C4-2B (cell line): ENCODE results near the gene ANKRD11.

ENCODE experiments used
- H3K27ac ChIP-seq: fragments of 450-650 bp; 2 replicates; pipeline ENCODE4 v1.5.1; 2017
- CTCF ChIP-seq: fragments of 450-650 bp; conservative IDR thresholded peaks from 2 replicates; pipeline ENCODE4 v1.5.1; 2017; ENCODE audit warnings: mild to moderate bottlenecking
- ZFX ChIP-seq: fragments of 450-650 bp; IDR thresholded peaks from 2 replicates; pipeline ENCODE4 v1.6.1; 2017

The ANKRD11 gene

GRCh38 chr16:89410794-89411309 lies 79.5 kb downstream of the ANKRD11 start:
- peak overlapping the region; percentile 68 for H3K27ac ChIP-seq
- TF ChIP-seq CTCF (no peak), ZFX (no peak)

GRCh38 chr16:89410322-89410721 lies 80.0 kb downstream of the ANKRD11 start:
- TF ChIP-seq CTCF (no peak), ZFX (no peak)
- peak overlapping the region; percentile 68 for H3K27ac ChIP-seq

- TF ChIP-seq CTCF: no peak
- TF ChIP-seq ZFX: no peak
- peak overlapping the region; percentile 29 for H3K27ac ChIP-seq
Measured at GRCh38 chr16:89409161-89409711, 81.1 kb downstream of the ANKRD11 start.

- peak overlapping the region; percentile 29 for H3K27ac ChIP-seq
- TF ChIP-seq CTCF: no peak
- TF ChIP-seq ZFX: no peak
Measured at GRCh38 chr16:89408315-89408714, 82.0 kb downstream of the ANKRD11 start.

GRCh38 chr16:89407925-89408300 lies 82.4 kb downstream of the ANKRD11 start:
- TF ChIP-seq ZFX (no peak), CTCF (no peak)
- peak overlapping the region; percentile 29 for H3K27ac ChIP-seq

GRCh38 chr16:89407282-89407924 lies 83.0 kb downstream of the ANKRD11 start:
- peak overlapping the region; percentile 29; the same call in 1 of the 2 replicates for H3K27ac ChIP-seq
- TF ChIP-seq CTCF (no peak), ZFX (no peak)

- H3K27ac ChIP-seq: no peak overlapping the region
- TF ChIP-seq CTCF: no peak
- TF ChIP-seq ZFX: no peak
Measured at GRCh38 chr16:89406277-89406888, 84.0 kb downstream of the ANKRD11 start.
